ENCODE data around the gene MLST8.

MLST8 gene

DNA sequence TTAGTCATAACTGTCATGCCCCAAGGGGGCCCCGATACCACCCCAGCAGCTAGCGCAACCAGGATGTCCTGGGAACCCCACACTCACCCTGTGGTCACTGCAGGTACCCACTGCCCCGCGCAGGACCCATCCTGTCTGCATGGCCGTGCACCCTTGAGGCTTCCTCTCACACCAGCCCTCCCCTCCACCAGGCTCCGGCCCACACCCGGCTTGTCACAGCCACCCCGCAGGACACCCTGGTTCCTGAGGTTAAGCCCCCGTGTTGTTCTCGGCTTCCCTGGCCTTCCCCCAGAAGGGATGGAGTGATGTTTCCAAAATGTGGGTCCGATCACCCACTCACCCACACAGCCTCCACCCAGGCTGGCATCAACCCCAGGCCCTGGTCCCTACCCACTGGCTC is 38.5 kb downstream of the MLST8 start:
- Histone ChIP-seq H3K4me2 (ENCODE audit: low read length) (no peak overlapping the region), H3K9me2 (ENCODE audit: low read depth, low read length) (no peaks in the 10 kb centered on the region), H3K27ac (ENCODE audit: low read depth, low read length, poor library complexity, severe bottlenecking) (no peak overlapping the region), H2AFZ (ENCODE audit: low read length) (no peak overlapping the region), H4K20me1 (ENCODE audit: insufficient read depth, low read length) (no peaks in the 10 kb centered on the region), H3K4me1 (ENCODE audit: insufficient read depth, low read length, severe bottlenecking) (no peaks in the 10 kb centered on the region), H3K4me3 (ENCODE audit: low read depth, low read length, poor library complexity, severe bottlenecking) (no peak overlapping the region), H3K79me2 (ENCODE audit: insufficient read depth, low read length) (no peaks in the 10 kb centered on the region), H3K27me3 (ENCODE audit: insufficient read depth, low read length) (no peaks in the 10 kb centered on the region), H3F3A (ENCODE audit: insufficient read depth, low read length) (no peaks in the 10 kb centered on the region), H3K36me3 (ENCODE audit: insufficient read depth, low read length) (peaks cover 56% of the 10 kb centered on the region), H3K9me3 (ENCODE audit: low read length) (no peaks in the 10 kb centered on the region), H3K9ac (ENCODE audit: low read length) (no peak overlapping the region)
- TF ChIP-seq EZH2 (IDR thresholded peaks at IDR 0.05; ENCODE audit: borderline replicate concordance, low read length), result no peak
- TF ChIP-seq, protein P1, sequence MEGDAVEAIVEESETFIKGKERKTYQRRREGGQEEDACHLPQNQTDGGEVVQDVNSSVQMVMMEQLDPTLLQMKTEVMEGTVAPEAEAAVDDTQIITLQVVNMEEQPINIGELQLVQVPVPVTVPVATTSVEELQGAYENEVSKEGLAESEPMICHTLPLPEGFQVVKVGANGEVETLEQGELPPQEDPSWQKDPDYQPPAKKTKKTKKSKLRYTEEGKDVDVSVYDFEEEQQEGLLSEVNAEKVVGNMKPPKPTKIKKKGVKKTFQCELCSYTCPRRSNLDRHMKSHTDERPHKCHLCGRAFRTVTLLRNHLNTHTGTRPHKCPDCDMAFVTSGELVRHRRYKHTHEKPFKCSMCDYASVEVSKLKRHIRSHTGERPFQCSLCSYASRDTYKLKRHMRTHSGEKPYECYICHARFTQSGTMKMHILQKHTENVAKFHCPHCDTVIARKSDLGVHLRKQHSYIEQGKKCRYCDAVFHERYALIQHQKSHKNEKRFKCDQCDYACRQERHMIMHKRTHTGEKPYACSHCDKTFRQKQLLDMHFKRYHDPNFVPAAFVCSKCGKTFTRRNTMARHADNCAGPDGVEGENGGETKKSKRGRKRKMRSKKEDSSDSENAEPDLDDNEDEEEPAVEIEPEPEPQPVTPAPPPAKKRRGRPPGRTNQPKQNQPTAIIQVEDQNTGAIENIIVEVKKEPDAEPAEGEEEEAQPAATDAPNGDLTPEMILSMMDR (IDR thresholded peaks at IDR 0.05; ENCODE audit: low read length), result no peak

DNA sequence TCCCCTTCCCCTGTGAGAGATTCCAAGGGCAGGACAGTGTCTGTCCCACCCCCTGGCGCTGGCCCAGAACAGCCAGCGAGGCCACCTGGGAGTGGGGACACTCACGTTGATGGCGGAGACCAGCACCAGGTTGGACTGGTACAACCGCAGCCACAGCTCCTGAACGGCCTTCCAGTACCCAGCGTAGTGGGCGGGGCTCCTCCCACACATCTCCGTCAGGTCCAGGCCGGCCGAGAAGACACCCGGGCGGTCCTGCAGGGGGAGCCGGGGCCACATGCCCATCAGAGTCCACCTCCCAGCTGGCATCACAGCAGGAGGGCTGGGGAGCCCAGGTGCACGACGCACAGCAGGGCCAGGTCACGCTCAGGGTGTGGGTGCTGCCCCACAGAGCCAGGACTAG is 39.0 kb downstream of the MLST8 start:
- H3K79me2 ChIP-seq (ENCODE audit: insufficient read depth, low read length), result no peaks in the 10 kb centered on the region
- no peaks in the 10 kb centered on the region for H3K9me3 ChIP-seq (ENCODE audit: low read length)
- H3F3A ChIP-seq (ENCODE audit: insufficient read depth, low read length), result no peaks in the 10 kb centered on the region
- no peaks in the 10 kb centered on the region for H3K4me1 ChIP-seq (ENCODE audit: insufficient read depth, low read length, severe bottlenecking)
- H3K4me3 ChIP-seq (ENCODE audit: low read depth, low read length, poor library complexity, severe bottlenecking), result no peak overlapping the region
- H3K27me3 ChIP-seq (ENCODE audit: insufficient read depth, low read length), result no peaks in the 10 kb centered on the region
- no peak overlapping the region for H2AFZ ChIP-seq (ENCODE audit: low read length)
- TF ChIP-seq, protein P1 (IDR thresholded peaks at IDR 0.05; ENCODE audit: low read length), result no peak
- TF ChIP-seq EZH2 (IDR thresholded peaks at IDR 0.05; ENCODE audit: borderline replicate concordance, low read length), result no peak
- no peak overlapping the region for H3K27ac ChIP-seq (ENCODE audit: low read depth, low read length, poor library complexity, severe bottlenecking)
- H3K9me2 ChIP-seq (ENCODE audit: low read depth, low read length), result no peaks in the 10 kb centered on the region
- no peak overlapping the region for H3K4me2 ChIP-seq (ENCODE audit: low read length)
- peaks cover 56% of the 10 kb centered on the region for H3K36me3 ChIP-seq (ENCODE audit: insufficient read depth, low read length)
- H4K20me1 ChIP-seq (ENCODE audit: insufficient read depth, low read length), result no peaks in the 10 kb centered on the region
- no peak overlapping the region for H3K9ac ChIP-seq (ENCODE audit: low read length)

DNA sequence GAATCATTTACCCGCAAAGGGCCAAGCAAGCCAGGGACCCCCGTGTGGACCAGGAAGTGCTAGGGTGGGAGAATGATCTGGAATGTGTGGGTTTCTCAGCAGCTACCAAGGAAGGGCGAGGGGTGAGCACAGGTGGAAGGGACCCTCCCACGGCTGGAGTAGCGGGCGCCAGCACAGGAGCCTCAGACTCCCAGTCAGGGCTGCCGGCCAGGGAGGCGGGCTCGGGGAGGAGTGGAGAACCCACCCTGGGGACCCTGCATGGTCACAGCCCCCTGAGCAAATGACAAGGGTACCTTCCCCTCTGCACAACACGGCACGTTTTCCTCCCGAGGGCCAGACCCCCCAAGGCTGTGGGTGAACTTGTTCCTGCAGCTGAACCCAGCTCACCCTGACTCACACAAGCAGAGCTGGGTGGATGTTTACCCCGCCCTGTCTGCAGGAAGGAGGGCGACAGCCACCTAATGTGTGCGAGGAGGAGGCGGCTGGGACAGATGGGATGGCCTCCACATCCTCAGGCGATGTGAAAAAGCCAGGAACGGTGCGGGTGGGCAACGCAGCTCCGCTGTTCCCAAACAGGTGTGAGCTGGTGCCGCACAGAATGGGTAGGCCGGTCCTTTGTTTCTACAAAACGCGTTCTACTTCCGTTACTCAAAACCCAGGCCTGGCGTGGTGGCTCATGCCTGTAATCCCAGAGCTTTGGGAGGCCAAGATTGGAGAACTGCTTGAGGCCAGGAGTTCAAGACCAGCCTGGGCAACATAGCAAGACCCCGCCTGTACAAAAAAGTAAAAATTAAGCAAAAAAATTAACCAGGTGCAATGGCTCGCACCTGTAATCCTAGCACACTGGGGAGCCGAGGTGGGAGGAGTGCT is 39.9 kb downstream of the MLST8 start:
- H3K9ac ChIP-seq (ENCODE audit: low read length), result no peak overlapping the region
- H3K27me3 ChIP-seq (ENCODE audit: insufficient read depth, low read length), result no peaks in the 10 kb centered on the region
- H3K4me1 ChIP-seq (ENCODE audit: insufficient read depth, low read length, severe bottlenecking), result peaks cover 3% of the 10 kb centered on the region
- no peaks in the 10 kb centered on the region for H3K9me3 ChIP-seq (ENCODE audit: low read length)
- H3K4me2 ChIP-seq (ENCODE audit: low read length), result no peak overlapping the region
- H3F3A ChIP-seq (ENCODE audit: insufficient read depth, low read length), result no peaks in the 10 kb centered on the region
- H3K36me3 ChIP-seq (ENCODE audit: insufficient read depth, low read length), result peaks cover 52% of the 10 kb centered on the region
- TF ChIP-seq, protein P1 (IDR thresholded peaks at IDR 0.05; ENCODE audit: low read length), result no peak
- TF ChIP-seq EZH2 (IDR thresholded peaks at IDR 0.05; ENCODE audit: borderline replicate concordance, low read length), result no peak
- no peak overlapping the region for H2AFZ ChIP-seq (ENCODE audit: low read length)
- peaks cover 3% of the 10 kb centered on the region for H3K79me2 ChIP-seq (ENCODE audit: insufficient read depth, low read length)
- H3K4me3 ChIP-seq (ENCODE audit: low read depth, low read length, poor library complexity, severe bottlenecking), result no peak overlapping the region
- H3K27ac ChIP-seq (ENCODE audit: low read depth, low read length, poor library complexity, severe bottlenecking), result no peak overlapping the region
- no peaks in the 10 kb centered on the region for H4K20me1 ChIP-seq (ENCODE audit: insufficient read depth, low read length)
- H3K9me2 ChIP-seq (ENCODE audit: low read depth, low read length), result no peaks in the 10 kb centered on the region

All from OCI-LY1 (cell line).